Activated effector memory CD4-positive, alpha-beta T cell treated with anti-CD3 and anti-CD28 coated beads, Interleukin-2, amount 50 U/mL, for 16 hours (primary cell): Measurements from ENCODE around the gene PRR9.

Experiments
- DNase-seq: peaks from one replicate; pipeline ENCODE4 v3.0.0-alpha.2; 2020

The PRR9 gene

DNA sequence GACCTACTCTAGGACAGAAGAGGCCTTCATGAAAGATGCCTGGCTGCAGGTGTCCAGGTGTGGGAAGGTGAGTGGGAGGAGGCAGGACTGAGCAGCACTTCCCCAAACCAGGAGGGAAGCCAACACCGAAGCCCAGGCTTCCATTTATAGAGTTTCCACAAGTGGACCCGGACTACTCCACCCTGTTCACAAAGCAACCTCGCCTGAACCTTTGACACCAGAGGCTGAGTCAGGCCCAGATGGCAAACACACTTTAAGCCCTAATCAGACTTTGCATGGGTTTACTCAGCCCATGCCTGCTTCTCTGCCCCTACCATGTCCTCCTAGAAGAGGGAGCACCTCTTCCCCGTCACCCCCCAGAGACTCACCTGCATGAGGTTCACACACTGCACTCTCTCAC lies 14.0 kb downstream of the PRR9 start:
- no peak for DNase-seq

DNA sequence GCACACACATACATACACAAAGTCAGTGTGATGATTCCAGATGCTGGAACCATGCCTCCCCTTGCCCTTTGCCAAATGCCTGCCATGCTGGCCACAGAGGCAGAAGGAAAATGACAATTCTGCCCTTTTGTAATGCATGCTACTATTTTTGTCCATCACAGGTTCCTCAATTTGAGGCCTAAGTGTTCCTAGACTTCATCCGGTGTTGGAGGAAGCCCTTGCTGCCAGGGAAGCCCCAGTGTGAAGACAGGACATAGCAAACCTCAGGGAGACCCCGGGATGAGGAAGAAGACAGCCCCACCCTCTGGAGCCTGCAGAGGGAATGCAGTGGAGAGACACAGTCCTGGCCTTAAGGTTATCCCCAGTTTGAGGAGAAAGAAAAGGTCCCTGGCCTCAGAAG lies 14.4 kb downstream of the PRR9 start:
- no peak for DNase-seq

DNA sequence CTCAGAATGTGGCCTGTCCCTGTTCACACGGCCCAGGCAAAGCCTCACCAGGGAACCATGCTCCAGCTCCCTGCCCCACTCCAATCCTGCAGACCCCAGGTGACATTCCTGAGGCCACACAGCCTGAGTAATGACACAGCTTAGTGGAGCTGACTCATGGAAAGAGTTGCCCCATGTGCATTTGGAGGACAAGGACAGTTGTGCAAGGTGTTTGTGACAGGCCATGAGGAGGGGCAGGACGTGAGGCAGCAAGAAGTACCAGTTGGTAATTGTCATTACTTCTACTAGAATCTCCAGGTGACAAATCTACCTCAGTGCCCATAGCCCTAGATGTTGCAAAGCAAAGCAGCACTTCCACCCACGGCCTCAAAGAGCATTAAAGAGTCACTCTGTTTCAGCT lies 15.2 kb downstream of the PRR9 start:
- no peak for DNase-seq

DNA sequence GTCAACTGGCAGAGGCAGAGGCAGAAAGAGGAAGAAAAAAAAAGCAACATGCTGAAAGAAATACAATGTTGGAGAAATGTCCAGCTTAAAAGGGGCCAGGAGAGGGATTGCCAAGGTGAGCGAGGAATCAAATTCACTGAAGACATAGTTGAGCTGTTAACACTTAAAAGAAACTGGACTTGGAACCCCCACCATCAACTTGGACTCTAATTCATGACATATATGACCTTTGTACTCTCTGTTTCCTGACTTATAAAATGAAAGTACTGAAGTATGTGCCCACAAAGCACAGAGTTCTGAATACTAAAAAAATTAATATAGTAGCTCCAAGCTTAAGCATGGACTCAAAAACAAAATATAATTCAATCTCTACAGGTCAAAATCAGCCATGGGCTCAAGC lies 16.1 kb downstream of the PRR9 start:
- DNase-seq, result no peak

DNA sequence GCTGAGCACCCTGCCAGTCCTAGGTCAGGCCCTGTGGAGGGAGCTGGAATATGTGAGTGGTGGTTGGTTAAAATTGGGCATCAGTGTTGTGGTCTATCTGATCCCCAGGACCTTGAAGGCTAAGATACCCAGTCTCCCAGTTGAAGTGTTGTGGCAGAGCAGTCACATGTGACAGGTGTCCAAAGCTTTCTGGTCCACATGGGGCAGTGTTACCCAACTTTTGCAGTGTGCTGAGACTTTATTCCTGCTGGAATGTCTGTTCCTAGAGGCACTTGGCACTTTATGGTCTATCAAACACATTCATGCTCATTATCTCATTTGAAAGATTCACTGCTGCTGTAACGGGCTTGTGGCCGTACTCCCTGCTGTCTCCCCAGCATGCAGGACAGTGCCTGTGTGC lies 21.1 kb downstream of the PRR9 start:
- DNase-seq, result no peak

DNA sequence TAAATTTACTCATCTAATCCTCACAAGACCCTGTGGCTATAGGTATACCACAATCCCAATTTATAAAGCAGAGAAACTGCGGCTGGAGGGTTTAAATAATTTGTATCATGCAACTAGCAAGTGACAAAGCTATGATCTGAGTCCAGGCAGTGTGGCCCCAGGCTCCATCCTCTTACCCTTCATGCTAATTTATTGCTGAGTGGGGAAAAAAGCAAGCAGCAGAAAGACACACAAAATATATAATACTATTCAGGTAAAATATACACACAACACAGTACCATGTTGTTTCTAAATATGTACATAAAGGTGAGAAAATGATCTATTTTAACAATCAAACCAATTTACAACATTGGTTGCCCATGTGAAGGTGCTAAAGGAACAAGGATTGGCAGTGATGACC lies 24.8 kb downstream of the PRR9 start:
- DNase-seq, result no peak

DNA sequence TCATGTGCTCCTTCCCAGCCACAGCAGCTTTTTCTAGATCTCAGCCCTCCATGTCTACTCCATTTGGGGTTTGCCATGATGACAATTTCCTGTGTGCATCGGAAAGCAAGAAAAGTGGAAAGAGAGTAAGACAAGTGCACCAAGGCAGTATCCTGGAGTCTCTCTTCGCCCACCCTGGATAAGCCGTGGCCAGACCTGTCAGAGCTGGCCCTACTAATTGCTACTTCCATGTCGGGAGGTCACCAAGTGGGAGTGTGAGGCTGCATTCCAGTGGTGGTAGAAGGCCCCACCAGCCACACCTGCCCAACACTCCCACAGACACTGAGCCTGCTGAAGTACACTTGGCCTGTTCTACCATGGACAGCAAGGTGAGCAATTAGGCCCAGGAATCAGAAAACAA lies 28.1 kb downstream of the PRR9 start:
- DNase-seq, result no peak

DNA sequence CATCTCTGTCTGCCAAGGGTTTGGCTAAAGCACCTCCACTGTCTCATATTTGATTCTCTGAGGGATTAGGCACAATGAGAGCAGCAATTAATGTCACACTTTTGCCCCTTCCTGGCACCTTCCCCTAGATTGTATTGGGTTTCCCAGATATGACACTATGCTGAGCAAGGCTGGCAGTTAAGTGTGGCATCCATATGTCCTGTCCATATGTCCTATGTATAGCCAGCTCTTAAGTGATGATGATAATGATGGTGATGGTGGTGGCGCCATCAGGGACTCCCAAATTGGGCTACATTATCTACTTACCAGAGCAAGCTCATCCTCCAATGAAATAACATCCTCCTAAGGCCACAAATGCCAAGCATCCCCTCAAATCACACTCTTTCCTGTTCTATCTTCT lies 28.6 kb downstream of the PRR9 start:
- no peak for DNase-seq

DNA sequence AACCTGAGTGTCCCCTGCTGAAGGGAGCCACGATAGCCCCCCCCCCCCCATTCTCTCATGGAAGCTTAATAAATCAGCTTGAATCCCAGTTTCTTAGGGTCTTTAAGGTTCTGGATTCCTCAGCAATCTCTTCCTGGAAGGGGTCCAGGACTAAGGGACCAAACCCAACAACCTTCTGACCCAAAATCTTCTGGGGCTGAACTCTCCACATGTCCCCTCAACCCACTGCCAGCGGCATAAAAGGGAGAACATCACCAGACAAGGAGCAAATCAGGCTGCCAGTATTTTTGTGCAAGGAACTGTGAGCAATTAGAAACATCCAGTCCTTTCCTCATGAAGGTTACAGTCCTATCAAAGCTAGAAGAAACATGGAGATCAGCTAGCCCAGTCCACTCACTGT lies 29.4 kb downstream of the PRR9 start:
- no peak for DNase-seq

DNA sequence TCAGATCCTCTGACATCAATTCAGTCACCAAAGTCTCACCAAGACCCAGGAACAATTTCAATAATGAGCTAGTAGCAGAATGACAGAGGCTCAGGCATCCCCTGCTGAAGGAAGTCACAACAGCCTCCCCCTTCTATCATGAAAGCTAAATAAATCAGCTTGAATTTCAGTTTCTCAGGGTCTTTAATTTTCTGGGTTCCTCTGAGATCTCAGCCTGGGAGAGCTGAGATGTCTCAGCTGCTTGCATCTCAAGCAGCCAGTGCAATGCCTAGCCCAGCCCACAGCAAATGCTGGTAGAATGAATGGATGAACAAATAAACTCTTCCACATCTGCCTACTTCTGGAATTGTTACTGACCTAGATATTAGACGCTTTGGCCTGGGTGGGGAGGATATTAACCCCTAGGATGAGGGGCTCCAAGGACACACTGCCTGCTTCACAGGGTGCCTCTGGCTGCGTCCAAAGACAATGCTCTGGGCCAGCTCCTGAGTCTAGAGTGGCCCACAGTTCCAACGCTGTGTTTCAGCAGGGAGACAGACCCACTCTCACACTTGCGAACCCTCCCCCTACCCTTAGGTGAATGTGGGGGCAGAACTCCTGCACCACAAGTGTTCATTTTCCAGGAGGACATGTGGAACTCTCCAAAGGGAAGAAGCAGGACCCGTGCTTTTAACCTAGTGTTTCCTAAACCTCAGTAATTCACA lies 30.9 kb downstream of the PRR9 start:
- no peak for DNase-seq

DNA sequence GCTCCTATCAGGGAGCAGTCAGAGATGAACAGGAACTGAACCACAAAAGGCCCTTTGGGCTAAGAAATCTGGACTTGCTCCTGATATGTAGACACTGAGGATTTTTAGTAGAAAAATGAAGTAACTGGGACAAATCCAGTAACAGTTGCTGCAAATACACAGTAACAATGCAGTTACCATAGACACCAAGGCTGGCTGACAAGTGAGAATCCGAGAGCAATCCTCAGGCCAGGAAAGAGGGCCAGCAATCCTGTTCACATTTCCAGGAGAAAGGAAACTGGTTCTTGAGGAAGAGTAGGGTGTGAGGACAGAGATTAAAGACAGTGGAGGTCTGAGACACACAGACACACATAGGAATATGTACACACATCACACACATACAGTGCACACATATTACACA lies 32.8 kb downstream of the PRR9 start:
- DNase-seq, result no peak

DNA sequence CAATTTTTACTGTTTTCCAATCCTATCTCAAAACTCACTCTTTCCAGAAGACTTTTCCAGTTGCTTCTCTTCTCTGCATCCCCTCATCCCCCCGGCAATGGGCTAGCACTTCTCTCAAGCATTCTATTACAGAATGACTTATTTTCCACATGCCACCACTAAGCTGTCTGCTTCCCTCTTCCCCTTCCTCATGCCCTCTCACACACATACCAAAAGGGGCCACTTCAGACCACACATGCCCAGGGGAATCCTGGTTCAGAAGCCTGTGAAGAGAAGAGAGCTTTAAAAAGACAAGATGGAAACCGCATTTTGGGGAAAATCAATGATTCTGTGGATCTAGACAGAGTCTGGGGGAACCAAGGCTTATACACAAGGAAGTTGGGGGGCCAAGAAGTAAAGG lies 33.7 kb downstream of the PRR9 start:
- DNase-seq, result no peak

DNA sequence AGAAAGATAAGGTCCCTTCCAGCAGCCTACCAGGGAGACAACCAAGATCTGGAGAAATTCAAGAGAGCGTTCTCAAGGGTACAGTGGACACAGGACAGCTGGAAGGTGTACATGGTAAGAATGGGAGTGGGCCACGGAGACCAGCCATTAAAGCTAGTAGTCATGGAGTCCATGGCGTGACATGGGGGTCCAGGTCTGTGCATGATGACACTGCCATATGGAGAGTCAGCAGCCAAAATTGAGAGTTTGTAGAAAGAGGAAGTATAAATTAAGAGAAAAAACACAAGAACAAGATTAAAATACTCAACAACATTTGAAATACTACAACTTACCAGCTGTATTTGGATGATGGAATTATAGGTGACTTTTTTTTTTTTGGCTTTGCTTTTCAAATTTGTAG lies 34.2 kb downstream of the PRR9 start:
- DNase-seq, result no peak

DNA sequence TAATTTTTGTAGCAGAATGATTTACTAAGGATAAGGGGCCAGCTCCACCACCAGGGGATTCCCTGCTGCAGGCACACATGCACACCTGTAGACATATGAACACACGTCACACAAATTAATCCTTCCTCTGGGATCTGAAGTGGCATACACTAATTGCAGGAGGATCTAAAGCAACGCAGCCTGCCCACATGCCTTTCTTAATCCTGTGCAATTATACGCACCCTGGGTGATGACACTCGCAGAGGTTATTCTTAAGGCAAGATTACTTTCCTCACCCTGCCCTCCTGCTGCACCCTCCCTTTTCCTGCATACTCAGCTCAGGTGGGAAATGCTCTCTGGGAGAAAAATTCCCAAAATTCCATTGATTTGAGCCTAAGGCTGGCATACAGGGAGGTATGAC lies 34.6 kb downstream of the PRR9 start:
- DNase-seq, result no peak

DNA sequence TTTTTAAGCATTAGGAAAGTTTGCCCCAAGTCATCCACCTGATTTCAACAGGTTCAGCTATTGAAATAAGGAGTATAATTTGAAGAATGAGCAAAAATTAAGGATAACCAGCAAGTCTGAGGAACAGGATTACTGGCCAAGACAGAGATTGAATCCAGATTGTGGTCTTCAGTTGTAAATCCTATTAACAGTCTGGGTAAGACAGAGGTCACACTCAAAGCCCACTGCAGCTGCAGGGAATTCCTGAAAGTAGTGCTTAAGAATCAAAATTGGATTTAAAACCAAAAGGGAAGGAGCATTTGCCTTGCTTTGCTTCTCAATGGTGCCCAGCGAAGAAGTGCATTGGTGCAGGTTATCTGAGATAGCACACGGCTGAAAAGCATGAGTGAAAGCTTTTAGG lies 35.7 kb downstream of the PRR9 start:
- DNase-seq, result no peak

DNA sequence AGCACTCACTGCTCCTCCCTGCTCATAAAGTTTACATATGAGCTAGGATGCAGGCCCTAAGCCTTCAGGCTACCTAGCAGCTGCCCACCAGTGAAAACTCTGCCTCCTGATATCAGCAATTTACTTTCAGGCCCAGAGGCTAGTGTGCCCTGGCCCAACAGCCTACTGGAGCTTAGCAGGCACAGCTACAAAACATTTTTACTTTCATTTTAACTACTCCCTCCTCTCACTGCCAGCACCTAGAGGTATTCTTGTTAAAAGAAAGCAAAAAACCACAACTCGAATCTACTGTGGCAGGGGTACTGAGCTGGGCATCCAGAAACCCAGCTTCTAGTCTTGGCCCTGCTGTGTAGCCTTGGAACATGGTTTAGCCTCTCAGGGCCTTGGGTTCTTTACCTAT lies 36.3 kb downstream of the PRR9 start:
- DNase-seq, result no peak

DNA sequence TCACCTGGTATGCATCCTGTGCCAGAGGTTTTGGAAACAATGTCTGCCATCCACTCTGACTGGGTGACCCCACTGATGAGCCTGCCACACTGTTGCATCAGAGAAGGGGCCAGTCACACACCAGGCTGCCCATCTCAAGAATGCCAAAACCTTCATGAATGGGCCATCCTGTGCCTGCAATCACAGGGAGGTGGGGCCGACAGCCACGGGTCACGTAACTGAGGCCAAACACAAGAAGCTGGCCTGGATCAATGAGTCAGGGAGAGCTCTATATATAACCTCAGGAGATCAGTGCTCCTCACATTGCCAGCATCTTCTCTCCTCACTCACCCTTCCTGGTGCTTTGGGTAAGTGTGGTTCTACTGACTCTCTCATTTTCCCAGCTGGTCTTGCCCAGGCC lies 42.0 kb downstream of the PRR9 start, which contains the start of gene LORICRIN:
Gene LORICRIN (plus strand): TSS at position 301 of the 400 bp plus-strand sequence. CDS start 1,263 bp downstream, outside the sequence.
- DNase-seq, result no peak

DNA sequence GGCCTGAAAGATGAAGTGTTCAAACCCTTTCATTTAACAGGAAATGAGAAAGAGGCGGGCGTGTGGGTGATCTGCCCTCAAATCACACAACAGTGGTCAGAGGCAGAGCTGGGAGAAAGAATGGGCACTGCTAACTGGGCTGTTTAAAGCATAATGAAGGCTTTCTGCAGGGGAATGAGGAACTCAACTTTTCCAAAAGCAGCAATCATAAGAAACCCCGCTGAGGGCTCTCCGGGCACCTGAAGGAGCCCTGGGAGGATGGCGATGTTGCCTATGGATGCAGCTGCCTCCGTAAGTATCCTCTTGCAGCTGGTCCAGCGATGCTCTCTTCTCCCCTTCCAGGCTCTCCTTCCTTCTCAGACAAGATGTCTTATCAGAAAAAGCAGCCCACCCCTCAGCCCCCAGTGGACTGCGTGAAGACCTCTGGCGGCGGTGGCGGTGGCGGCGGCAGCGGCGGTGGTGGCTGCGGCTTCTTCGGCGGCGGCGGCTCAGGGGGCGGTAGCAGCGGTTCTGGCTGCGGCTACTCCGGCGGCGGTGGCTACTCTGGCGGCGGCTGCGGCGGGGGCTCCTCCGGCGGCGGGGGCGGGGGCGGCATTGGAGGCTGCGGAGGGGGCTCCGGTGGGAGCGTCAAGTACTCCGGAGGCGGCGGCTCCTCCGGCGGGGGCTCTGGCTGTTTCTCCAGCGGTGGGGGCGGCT lies 43.3 kb downstream of the PRR9 start:
- peak; percentile 66 for DNase-seq

DNA sequence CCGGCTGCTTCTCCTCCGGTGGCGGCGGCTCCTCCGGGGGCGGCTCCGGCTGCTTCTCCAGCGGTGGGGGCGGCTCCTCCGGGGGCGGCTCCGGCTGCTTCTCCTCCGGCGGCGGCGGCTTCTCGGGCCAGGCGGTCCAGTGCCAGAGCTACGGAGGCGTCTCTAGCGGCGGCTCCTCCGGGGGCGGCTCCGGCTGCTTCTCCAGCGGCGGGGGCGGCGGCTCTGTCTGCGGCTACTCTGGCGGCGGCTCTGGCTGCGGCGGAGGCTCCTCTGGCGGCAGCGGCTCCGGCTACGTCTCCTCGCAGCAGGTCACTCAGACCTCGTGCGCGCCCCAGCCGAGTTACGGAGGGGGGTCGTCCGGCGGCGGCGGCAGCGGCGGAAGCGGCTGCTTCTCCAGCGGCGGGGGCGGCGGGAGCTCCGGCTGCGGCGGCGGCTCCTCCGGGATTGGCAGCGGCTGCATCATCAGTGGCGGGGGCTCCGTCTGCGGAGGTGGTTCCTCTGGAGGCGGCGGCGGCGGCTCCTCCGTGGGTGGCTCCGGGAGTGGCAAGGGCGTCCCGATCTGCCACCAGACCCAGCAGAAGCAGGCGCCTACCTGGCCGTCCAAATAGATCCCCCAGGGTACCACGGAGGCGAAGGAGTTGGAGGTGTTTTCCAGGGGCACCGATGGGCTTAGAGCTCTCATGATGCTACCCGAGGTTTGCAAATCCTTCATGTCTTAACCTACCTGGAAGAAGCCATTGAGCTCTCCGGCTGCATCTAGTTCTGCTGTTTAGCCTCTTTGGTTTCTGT lies 44.1 kb downstream of the PRR9 start:
- DNase-seq, result peak; percentile 73

DNA sequence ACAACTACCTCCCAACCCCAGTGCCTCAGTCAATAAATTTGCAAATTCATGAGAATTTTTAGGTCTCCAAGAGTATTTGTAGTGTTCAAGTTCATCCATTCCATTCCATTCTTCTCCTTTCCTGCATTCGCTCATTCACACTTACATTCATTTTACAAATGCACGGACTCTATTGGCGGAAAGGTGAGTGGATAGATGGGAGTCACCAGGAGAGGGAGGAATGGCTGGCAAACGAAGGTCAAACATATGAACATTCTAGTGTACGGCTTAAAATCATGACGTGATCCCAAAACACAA lies 44.6 kb downstream of the PRR9 start:
- no peak for DNase-seq

DNA sequence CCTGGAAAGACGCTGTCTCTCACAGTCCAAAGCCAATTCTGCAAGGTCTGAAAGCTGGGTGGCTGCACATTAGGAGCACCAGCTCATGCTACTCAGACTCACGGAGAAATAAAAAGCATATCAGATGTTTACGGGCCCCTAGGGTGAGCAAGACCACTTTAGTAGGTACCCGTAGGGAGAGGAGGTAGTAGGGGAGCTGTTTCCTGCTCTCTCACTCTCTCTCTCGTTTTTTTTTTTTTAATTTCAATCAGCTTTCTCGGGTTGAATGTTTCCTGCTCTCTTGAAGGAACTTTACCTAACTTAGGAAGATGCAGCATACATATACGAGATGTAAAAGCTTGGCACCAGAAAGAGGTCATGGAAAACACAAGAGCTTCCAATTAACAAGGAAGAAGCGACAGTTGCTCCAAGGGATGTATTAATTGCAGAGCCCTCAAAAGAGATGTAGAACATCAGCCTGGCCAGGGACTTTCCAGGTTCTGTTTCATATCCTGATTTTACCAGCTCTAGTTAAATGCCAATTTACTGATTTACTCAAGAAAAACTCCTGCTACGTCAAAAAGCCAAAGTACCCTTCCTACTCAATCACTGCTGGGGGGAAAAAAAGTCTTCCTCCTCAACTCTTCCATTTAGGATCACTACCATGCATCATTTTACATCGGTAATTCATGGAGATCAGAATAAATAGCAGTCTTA lies 45.2 kb downstream of the PRR9 start:
- no peak for DNase-seq

DNA sequence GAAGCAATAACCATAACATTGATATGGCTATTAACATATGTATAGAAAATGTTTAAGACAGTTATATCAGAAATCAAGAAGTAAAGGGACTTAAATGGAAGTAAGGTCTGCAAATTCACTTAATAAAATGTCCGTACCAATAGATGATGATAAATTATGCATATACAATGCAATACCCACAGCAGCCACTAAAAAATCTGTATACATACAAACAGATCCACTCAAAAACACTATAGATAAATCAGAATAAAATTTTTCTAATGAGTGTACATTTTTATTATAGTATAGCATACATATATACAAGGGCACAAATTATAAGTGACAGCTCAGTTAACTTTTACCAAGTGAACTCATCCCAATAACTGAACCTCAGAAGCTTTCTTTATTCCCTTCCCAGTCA lies 48.1 kb downstream of the PRR9 start:
- no peak for DNase-seq
